ENCODE data around the gene GREM2. TPM values are rescaled to one million over a fixed set of nuclear protein-coding genes. Genes with fewer than 3 reads are reported as not detected.
A peak's percentile ranks its signal among the peaks of the same experiment; 100 is the strongest.

The GREM2 gene
- total and polyA plus RNA-seq, 9 of the 15 experiments (the other 6 are each of a cell fraction or from before 2014, with no cell fraction given): 0.01 to 0.07 (median 0.05) TPM; not detected in 5

DNA sequence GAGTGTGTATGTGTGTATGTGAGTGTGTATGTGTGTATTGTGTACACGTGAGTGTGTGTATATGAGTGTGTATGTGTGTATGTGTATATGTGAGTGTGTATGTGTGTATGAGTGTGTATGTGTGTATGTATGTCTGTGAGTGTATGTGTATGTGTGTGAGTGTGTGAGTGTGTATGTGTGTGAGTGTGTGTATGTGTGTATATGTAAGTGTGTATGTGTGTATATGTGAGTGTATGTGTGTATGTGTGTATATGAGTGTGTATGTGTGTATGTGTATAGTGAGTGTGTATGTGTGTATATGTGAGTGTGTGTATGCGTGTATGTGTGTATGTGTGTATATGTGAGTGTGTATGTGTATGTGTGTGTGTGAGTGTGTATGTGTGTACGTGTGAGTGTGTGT lies 49.2 kb downstream of the GREM2 start:
- Histone ChIP-seq H3K4me3 (no peak overlapping the region), H3K9me1 (ENCODE audit: control insufficient read depth, insufficient read depth, low read length) (no peaks in the 10 kb centered on the region), H3K27ac (ENCODE audit: extremely low read depth, low read depth, low read length) (no peak overlapping the region), H2AFZ (ENCODE audit: low read depth, low read length) (no peak overlapping the region), H3K79me2 (ENCODE audit: control insufficient read depth, insufficient read depth, low read length) (no peaks in the 10 kb centered on the region), H4K20me1 (replicated peaks; ENCODE audit: control insufficient read depth, insufficient read depth, low read length) (no peaks in the 10 kb centered on the region), H3K4me2 (ENCODE audit: insufficient read depth, low read length) (no peak overlapping the region), H3K9ac (ENCODE audit: insufficient read depth in 1 of 2, low read depth in 2 of 2, low read length in 2 of 2) (no peak overlapping the region), H3K27me3 (ENCODE audit: control insufficient read depth in 2 of 2, insufficient read depth in 2 of 2, low read length in 2 of 2) (no peaks in the 10 kb centered on the region), H3K9me3 (replicated peaks; ENCODE audit: control insufficient read depth, insufficient read depth, low read depth, low read length) (no peaks in the 10 kb centered on the region; the same call in 1 of the 2 replicates), H3K36me3 (ENCODE audit: control insufficient read depth, insufficient read depth, low read length) (no peaks in the 10 kb centered on the region), H3K4me1 (replicated peaks in 1 of 2; ENCODE audit: control insufficient read depth in 2 of 2, insufficient read depth in 2 of 2, low read length in 2 of 2) (no peaks in the 10 kb centered on the region)
- WGBS (ENCODE audit: insufficient coverage, low coverage, missing lambda C conversion rate): 7% methylated on average over 3 of the region's 3 CpGs
- BruUV-seq (replicated peaks): no TSS peak
- DNase-seq (ENCODE audit: extremely low read depth in 1 of 4, low spot score in 3 of 4) (no peak), ATAC-seq (no peak), FAIRE-seq (peak; percentile 6)
- intact Hi-C loops (cut with micrococcal nuclease) (no loop called here), in situ Hi-C loops (cut with MboI) (no loop called here)
- POLR2A ChIA-PET: no interaction called here
- CTCF ChIA-PET (ENCODE audit: low intra/inter-chr PET ratio): no interaction called here
- TF ChIP-seq BACH1 (tag; IDR thresholded peaks at IDR 0.05) (no peak), TAF15 (IDR thresholded peaks at IDR 0.05; ENCODE audit: low read depth, low read length) (no peak), TAF7 (tag; IDR thresholded peaks at IDR 0.05) (no peak), NFYB (IDR thresholded peaks at IDR 0.05; ENCODE audit: extremely low read depth, insufficient read length) (no peak), NR3C1 (CRISPR knock-in tag; IDR thresholded peaks at IDR 0.05) (no peak)
- TF ChIP-seq, protein P1, sequence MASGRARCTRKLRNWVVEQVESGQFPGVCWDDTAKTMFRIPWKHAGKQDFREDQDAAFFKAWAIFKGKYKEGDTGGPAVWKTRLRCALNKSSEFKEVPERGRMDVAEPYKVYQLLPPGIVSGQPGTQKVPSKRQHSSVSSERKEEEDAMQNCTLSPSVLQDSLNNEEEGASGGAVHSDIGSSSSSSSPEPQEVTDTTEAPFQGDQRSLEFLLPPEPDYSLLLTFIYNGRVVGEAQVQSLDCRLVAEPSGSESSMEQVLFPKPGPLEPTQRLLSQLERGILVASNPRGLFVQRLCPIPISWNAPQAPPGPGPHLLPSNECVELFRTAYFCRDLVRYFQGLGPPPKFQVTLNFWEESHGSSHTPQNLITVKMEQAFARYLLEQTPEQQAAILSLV (tag; IDR thresholded peaks at IDR 0.05): no peak
- TF ChIP-seq, protein P2, sequence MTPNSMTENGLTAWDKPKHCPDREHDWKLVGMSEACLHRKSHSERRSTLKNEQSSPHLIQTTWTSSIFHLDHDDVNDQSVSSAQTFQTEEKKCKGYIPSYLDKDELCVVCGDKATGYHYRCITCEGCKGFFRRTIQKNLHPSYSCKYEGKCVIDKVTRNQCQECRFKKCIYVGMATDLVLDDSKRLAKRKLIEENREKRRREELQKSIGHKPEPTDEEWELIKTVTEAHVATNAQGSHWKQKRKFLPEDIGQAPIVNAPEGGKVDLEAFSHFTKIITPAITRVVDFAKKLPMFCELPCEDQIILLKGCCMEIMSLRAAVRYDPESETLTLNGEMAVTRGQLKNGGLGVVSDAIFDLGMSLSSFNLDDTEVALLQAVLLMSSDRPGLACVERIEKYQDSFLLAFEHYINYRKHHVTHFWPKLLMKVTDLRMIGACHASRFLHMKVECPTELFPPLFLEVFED (CRISPR knock-in tag; conservative IDR thresholded peaks at IDR 0.05): peak; percentile 46; the same call in 1 of the 2 replicates
- TF ChIP-seq, protein P3, sequence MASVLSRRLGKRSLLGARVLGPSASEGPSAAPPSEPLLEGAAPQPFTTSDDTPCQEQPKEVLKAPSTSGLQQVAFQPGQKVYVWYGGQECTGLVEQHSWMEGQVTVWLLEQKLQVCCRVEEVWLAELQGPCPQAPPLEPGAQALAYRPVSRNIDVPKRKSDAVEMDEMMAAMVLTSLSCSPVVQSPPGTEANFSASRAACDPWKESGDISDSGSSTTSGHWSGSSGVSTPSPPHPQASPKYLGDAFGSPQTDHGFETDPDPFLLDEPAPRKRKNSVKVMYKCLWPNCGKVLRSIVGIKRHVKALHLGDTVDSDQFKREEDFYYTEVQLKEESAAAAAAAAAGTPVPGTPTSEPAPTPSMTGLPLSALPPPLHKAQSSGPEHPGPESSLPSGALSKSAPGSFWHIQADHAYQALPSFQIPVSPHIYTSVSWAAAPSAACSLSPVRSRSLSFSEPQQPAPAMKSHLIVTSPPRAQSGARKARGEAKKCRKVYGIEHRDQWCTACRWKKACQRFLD (CRISPR knock-in tag; IDR thresholded peaks at IDR 0.05): no peak
- TF ChIP-seq, protein P4, sequence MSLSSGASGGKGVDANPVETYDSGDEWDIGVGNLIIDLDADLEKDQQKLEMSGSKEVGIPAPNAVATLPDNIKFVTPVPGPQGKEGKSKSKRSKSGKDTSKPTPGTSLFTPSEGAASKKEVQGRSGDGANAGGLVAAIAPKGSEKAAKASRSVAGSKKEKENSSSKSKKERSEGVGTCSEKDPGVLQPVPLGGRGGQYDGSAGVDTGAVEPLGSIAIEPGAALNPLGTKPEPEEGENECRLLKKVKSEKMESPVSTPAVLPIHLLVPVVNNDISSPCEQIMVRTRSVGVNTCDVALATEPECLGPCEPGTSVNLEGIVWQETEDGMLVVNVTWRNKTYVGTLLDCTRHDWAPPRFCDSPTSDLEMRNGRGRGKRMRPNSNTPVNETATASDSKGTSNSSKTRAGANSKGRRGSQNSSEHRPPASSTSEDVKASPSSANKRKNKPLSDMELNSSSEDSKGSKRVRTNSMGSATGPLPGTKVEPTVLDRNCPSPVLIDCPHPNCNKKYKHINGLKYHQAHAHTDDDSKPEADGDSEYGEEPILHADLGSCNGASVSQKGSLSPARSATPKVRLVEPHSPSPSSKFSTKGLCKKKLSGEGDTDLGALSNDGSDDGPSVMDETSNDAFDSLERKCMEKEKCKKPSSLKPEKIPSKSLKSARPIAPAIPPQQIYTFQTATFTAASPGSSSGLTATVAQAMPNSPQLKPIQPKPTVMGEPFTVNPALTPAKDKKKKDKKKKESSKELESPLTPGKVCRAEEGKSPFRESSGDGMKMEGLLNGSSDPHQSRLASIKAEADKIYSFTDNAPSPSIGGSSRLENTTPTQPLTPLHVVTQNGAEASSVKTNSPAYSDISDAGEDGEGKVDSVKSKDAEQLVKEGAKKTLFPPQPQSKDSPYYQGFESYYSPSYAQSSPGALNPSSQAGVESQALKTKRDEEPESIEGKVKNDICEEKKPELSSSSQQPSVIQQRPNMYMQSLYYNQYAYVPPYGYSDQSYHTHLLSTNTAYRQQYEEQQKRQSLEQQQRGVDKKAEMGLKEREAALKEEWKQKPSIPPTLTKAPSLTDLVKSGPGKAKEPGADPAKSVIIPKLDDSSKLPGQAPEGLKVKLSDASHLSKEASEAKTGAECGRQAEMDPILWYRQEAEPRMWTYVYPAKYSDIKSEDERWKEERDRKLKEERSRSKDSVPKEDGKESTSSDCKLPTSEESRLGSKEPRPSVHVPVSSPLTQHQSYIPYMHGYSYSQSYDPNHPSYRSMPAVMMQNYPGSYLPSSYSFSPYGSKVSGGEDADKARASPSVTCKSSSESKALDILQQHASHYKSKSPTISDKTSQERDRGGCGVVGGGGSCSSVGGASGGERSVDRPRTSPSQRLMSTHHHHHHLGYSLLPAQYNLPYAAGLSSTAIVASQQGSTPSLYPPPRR (CRISPR knock-in tag; IDR thresholded peaks at IDR 0.05; ENCODE audit: borderline replicate concordance): no peak
- TF ChIP-seq, protein P5, sequence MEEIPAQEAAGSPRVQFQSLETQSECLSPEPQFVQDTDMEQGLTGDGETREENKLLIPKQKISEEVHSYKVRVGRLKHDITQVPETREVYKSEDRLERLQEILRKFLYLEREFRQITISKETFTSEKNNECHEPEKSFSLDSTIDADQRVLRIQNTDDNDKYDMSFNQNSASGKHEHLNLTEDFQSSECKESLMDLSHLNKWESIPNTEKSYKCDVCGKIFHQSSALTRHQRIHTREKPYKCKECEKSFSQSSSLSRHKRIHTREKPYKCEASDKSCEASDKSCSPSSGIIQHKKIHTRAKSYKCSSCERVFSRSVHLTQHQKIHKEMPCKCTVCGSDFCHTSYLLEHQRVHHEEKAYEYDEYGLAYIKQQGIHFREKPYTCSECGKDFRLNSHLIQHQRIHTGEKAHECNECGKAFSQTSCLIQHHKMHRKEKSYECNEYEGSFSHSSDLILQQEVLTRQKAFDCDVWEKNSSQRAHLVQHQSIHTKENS (CRISPR knock-in tag; IDR thresholded peaks at IDR 0.05): no peak
- TF ChIP-seq, protein P6, sequence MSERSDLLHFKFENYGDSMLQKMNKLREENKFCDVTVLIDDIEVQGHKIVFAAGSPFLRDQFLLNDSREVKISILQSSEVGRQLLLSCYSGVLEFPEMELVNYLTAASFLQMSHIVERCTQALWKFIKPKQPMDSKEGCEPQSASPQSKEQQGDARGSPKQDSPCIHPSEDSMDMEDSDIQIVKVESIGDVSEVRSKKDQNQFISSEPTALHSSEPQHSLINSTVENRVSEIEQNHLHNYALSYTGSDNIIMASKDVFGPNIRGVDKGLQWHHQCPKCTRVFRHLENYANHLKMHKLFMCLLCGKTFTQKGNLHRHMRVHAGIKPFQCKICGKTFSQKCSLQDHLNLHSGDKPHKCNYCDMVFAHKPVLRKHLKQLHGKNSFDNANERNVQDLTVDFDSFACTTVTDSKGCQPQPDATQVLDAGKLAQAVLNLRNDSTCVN (CRISPR knock-in tag; IDR thresholded peaks at IDR 0.05): peak; percentile 55; the same call in 1 of the 2 replicates

Data from K562 (cell line).